Stomach (tissue), 4 donors: ENCODE measurements around the gene GRAMD1B.

Experiments used
- CTCF ChIP-seq, 7 experiments: fragments of 450-650 bp in 4 of 7; fragments of 200-600 bp in 3 of 7; sonication (generic) in 3 of 7; IDR thresholded peaks; one replicate each; pipeline ENCODE4 v1.5.1; 2016 to 2019; ENCODE audit warnings: antibody characterized with exemption in 7 of 7, control low read depth in 2 of 7, mild to moderate bottlenecking in 1 of 7
- EP300 ChIP-seq: sonication (generic); formaldehyde crosslinking; IDR thresholded peaks from one replicate; pipeline ENCODE4 v1.6.1; 2017; ENCODE audit warnings: antibody characterized with exemption

DNA sequence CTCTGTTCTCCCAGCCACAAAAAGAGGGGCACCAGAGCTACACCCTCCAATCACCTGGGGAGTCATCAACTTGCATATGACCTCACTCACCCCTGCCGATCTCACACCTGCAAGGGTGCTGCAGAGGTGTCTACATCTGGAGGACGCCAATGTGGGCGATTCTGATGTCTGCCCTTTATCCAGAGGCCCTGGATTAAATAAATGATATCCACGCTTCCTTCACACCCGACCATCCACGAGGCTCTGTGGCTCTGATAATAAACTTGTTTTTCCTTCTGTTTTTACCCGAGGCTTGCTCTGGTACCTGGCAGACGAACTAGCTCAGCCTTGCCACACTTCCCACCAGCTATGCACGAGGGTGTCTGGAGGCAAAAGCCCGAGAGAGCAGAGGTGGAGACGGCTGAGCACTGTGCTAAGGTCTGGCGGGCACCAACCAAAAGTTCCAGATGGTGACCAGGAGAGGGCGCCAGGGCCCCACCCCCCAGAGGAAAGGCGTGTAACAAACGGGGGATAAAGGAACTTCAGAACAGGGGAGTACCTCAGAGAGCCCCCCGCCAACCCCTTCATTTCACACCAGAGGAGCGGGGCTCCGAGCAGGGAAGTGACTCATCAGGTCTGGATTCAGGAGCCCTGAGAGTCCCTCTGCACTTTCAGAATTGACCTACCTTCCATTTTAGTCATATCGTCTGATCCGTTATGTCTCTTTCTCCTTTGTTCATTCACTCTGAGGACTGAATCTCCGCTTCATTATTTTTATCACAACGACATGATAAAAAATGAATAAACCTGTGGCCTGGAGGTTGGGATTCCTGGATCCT, 210.8 kb downstream of the GRAMD1B start:
- peak in 5 of 7 experiments; percentile 50 to 67 (median 57) for TF ChIP-seq CTCF (IDR thresholded peaks at IDR 0.05)
- no peak for TF ChIP-seq EP300
